Activated T-helper 1 cell treated with anti-CD3 and anti-CD28 coated beads, Interleukin-12 subunit alpha, Interleukin-12 subunit beta, Interleukin-2, Interleukin-4 antibody, amounts not matched to agents 30 ng/mL and 10 ng/mL and 1 ng/mL, durations not matched to agents 14 hours and 24 hours and 36 hours (primary cell): Measurements from ENCODE around the gene DAB1. TPM values are rescaled to one million over a fixed set of nuclear protein-coding genes. Genes with fewer than 3 reads are reported as not detected.

Experiments
- DNase-seq: peaks from one replicate; pipeline ENCODE4 v3.0.0; 2021; ENCODE audit warnings: low spot score
- H3K27ac Mint-ChIP-seq: one replicate; pipeline ENCODE4 v1.8.0; 2021; ENCODE audit warnings: mild to moderate bottlenecking, mixed read lengths
- H3K27me3 Mint-ChIP-seq: one replicate; pipeline ENCODE4 v1.8.0; 2022; ENCODE audit warnings: mild to moderate bottlenecking, moderate library complexity, mixed read lengths; ENCODE audit not compliant: insufficient read depth
- H3K36me3 Mint-ChIP-seq: one replicate; pipeline ENCODE4 v1.8.0; 2021; ENCODE audit warnings: low read depth, mixed read lengths
- H3K4me1 Mint-ChIP-seq: one replicate; pipeline ENCODE4 v1.8.0; 2021; ENCODE audit warnings: low read depth, mixed read lengths
- H3K4me3 Mint-ChIP-seq: one replicate; pipeline ENCODE4 v1.8.0; 2021; ENCODE audit warnings: mild to moderate bottlenecking, moderate library complexity, mixed read lengths
- H3K9me3 Mint-ChIP-seq: one replicate; pipeline ENCODE4 v1.8.0; 2021; ENCODE audit warnings: mixed read lengths
- intact Hi-C: fragments of 100-400 bp; cut with micrococcal nuclease; formaldehyde crosslinking; loops from one replicate; pipeline ENCODE4 v1.15.1; 2024
- total RNA-seq: library from RNA; stranded (reverse); gene quantifications from 2 replicates; pipeline ENCODE4 v1.2.3, GENCODE V29; 2022

DAB1 gene
- total RNA-seq, 1 donor from 2014 or later = not detected

DNA sequence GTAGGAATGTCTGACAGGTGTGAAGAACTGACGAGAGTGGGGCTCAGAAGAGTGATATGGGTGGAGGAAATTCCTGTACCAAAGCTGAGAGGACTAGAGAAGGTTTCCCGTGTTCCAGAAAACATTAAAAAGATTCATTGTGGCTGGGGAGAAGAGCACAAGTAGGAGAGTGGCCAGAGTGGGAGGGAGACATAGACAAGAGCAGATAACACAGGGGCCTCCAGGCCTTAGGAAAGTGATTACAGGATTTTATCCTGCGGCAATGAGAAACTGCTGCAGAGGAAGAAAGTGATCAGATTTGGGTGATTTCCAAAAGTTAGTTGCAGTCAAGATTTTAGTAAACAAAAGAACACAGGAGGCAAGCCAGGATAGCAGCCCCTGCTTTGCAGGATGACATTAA is 465.9 kb downstream of the DAB1 start:
- intact Hi-C loops = no loop called here
- Mint-ChIP-seq H3K4me3 (no peak overlapping the region), H3K4me1 (no peaks in the 10 kb centered on the region), H3K27me3 (peaks cover 3% of the 10 kb centered on the region), H3K36me3 (no peaks in the 10 kb centered on the region), H3K27ac (no peak overlapping the region), H3K9me3 (no peaks in the 10 kb centered on the region)
- no peak for DNase-seq

DNA sequence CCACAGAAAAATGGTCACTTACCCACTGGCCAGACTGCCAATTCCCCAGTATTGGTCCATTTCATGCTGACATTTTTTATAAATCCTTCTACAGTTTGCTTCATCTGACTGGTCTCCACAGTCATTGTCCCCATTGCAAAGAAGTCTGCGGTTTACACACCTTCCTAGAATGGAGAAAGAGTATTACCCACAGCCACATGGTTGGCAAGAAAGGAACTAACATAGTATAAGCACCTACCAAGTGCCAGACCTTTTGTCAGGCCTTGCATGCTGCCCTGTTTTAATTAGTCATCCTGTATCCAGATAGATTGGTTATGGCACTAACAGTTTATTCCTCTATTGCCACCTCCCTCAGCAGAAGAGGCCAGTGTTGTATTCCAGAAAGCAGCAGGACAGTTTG is 469.2 kb downstream of the DAB1 start:
- Mint-ChIP-seq H3K4me3 (no peak overlapping the region), H3K27ac (no peak overlapping the region)

DNA sequence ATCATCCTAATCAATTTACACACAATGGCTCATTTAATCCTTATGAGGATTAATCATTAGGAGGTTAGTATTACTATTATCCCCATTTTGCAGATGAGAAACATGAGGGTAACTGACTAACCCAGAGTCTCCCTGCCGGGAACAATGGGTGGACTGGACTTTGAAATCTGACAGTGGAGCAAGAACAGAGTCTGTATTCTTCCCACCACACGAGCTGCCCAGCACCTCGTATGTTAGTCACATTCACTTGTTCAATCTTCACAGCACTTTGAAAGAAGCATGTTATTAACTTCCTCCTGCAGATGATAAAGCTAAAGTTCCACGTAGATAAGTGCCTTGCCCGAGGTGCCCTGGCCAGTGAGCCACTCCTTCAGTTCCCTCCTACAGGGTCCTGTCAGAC is 470.5 kb downstream of the DAB1 start:
- H3K27me3 Mint-ChIP-seq = peaks cover 3% of the 10 kb centered on the region
- H3K9me3 Mint-ChIP-seq = no peaks in the 10 kb centered on the region
- no peak for DNase-seq
- intact Hi-C loops = no loop called here
- H3K4me3 Mint-ChIP-seq = no peak overlapping the region
- no peaks in the 10 kb centered on the region for H3K36me3 Mint-ChIP-seq
- H3K4me1 Mint-ChIP-seq = no peaks in the 10 kb centered on the region
- H3K27ac Mint-ChIP-seq = no peak overlapping the region

More for the DNA sequence above, 469.2 kb downstream of the DAB1 start:
- Mint-ChIP-seq H3K4me1 (no peaks in the 10 kb centered on the region), H3K9me3 (no peaks in the 10 kb centered on the region), H3K27me3 (peaks cover 3% of the 10 kb centered on the region), H3K36me3 (no peaks in the 10 kb centered on the region)
- intact Hi-C loops = no loop called here
- DNase-seq = no peak

DNA sequence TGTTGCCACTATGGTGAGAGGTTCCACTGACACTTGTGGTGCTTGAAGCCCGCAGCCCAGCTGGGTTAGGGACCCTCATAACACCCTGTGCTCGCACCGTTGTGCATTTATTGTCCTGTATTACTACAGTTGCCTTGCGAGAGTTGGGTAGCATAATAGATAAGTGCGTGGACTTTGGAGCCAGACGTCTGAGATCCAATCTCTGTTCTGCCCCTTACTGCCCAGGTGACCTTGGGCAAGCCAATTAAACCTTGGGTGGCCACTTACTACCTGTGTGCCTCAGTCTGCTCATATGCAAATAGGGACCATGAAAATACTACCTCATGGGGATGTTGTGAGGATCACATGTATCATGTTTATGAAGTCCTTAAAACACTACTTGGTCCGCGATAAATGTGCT is 471.4 kb downstream of the DAB1 start:
- Mint-ChIP-seq H3K4me3 (no peak overlapping the region), H3K4me1 (no peaks in the 10 kb centered on the region), H3K27ac (no peak overlapping the region), H3K36me3 (no peaks in the 10 kb centered on the region), H3K27me3 (peaks cover 3% of the 10 kb centered on the region), H3K9me3 (no peaks in the 10 kb centered on the region)
- intact Hi-C loops = no loop called here
- DNase-seq = no peak

DNA sequence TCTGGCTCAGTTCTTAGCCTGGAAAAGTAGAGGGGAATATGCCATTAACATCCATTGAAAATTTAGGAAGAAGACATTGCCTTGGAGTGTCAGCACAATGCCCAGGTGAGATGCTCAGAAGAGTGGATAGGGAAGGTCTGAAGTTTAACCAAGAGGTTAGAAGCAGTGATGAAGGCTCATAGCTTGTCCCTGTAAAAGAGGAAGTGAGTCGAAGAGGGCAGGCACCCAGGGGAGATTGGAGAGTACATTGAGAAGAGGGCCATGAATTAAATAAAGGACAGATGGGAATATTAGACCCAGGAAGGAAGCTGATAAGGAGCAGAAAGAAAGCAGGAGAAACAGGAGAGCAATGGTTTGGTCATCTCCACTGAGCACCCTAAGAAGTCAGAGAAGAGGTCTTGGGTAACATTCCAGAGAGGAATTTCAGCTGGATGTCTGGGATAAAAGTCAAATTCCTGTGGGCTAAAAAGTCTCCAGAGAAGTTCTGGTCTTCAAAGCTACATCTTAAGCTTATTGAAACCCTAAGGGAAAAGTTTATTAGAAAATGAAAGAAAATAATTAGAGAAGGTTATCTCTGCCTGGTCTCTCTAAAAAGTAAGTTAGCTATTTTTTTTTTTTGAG is 475.3 kb downstream of the DAB1 start:
- Mint-ChIP-seq H3K36me3 (no peaks in the 10 kb centered on the region), H3K4me1 (no peaks in the 10 kb centered on the region), H3K27me3 (no peaks in the 10 kb centered on the region), H3K27ac (no peak overlapping the region), H3K4me3 (no peak overlapping the region), H3K9me3 (no peaks in the 10 kb centered on the region)
- intact Hi-C loops = no loop called here
- no peak for DNase-seq
